GM20000 (cell line): ENCODE measurements around the gene ST3GAL3.

Experiments used
- DNase-seq: peaks from one replicate; pipeline ENCODE4 v3.0.0; 2012; ENCODE audit warnings: low spot score
- TF ChIP-seq, protein P1 (sequence below): IDR thresholded peaks from 2 replicates; pipeline ENCODE4 v1.5.1; 2012; ENCODE audit warnings: mild to moderate bottlenecking, control low read depth; ENCODE audit errors: extremely low read depth, missing control alignments

Gene ST3GAL3

DNA sequence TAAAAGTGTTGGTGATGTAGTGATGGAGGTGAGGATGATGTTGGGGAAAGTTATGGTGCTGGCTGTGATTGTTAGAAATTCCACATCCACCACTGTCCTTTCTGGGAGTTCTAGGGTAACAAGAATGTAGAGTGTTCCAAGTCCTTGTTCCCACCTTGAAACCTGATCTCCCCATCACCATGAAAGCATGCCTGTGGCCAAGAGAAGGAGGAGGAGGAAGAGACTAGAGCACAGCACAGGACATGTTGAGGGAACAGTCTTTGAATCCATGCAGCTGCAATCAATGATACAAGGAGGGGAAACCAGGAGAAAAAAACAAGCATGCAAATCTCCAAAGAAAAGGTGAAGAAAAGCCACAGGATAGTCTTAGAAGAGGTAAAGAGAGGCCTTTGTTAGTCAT, 180.4 kb downstream of the ST3GAL3 start:
- no peak for DNase-seq
- TF ChIP-seq, protein P1, sequence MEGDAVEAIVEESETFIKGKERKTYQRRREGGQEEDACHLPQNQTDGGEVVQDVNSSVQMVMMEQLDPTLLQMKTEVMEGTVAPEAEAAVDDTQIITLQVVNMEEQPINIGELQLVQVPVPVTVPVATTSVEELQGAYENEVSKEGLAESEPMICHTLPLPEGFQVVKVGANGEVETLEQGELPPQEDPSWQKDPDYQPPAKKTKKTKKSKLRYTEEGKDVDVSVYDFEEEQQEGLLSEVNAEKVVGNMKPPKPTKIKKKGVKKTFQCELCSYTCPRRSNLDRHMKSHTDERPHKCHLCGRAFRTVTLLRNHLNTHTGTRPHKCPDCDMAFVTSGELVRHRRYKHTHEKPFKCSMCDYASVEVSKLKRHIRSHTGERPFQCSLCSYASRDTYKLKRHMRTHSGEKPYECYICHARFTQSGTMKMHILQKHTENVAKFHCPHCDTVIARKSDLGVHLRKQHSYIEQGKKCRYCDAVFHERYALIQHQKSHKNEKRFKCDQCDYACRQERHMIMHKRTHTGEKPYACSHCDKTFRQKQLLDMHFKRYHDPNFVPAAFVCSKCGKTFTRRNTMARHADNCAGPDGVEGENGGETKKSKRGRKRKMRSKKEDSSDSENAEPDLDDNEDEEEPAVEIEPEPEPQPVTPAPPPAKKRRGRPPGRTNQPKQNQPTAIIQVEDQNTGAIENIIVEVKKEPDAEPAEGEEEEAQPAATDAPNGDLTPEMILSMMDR, result no peak

DNA sequence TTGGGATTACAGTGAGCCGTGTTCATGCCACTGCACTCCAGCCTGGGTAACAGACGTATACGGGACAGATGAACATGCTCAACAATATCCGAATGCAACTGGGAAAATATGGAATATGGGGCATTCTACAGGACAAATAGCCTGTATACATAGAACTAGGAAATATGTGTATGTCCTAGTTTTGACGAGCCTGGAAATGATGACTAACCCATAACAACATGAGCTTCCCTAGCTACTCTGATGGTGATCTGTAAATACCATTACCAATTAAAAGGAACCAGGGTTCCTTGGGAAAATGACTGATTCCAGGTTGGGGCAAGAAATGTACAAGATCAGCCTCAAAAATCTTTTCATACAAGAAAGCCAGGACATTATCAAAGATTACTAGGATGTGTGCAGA, 183.5 kb downstream of the ST3GAL3 start:
- TF ChIP-seq, protein P1, result no peak
- DNase-seq, result no peak

DNA sequence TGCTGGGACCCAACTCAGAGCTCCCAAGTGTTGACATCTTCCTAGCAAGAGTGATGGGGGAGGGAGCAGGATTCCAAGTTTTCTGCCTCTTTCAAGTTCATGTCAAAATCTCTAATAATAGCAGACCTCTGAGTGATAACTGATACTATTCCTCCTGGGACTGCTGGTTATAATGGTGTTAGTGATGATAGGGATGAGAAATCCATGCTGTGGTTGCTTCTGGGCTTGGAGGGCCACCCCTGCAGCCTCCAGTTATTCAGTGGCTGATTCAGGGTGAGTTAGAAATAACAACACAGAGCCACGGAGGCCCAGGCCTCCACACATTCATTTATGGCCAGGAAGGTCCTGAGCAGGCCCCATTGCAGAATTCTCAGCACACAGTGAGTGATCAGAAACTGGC, 185.7 kb downstream of the ST3GAL3 start:
- TF ChIP-seq, protein P1, result no peak
- no peak for DNase-seq

DNA sequence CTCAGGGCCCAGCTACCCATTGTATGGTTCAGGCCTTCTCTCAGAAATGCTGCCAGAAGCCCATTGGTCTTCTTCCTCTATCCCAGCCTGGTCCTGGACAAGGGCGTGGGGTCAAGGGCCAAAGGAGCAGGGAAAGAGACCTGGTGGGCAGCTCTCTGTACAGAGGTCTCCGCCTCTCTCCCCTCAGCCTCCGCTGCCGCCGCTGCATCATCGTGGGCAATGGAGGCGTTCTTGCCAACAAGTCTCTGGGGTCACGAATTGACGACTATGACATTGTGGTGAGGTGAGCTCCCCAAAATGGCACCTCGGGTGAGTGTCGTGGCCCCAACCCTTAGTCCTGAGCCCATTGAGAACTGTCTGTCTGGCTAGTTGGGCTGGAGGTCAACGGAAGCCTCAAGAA, 191.6 kb downstream of the ST3GAL3 start:
- no peak for DNase-seq
- TF ChIP-seq, protein P1, result no peak

DNA sequence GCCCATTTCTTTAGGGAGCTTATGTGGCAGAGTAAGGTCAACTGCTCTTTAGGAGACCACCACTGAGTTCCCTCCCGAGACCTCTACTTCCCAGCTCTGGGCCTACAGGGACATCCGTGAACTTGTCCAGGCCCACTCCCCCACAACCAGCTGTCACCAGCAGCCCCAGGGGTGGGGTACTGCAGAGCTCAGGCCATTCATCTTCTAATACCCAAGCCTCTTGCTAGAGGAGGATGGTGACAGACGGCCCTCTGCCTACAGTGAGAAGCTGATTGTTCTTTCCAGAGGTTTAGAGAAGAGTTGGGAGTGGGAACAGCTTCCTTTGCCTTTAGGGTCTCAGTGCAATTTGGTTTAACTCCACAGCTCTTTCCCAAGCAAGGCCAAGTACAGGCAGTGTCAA, 193.1 kb downstream of the ST3GAL3 start:
- DNase-seq, result no peak
- TF ChIP-seq, protein P1, result no peak

DNA sequence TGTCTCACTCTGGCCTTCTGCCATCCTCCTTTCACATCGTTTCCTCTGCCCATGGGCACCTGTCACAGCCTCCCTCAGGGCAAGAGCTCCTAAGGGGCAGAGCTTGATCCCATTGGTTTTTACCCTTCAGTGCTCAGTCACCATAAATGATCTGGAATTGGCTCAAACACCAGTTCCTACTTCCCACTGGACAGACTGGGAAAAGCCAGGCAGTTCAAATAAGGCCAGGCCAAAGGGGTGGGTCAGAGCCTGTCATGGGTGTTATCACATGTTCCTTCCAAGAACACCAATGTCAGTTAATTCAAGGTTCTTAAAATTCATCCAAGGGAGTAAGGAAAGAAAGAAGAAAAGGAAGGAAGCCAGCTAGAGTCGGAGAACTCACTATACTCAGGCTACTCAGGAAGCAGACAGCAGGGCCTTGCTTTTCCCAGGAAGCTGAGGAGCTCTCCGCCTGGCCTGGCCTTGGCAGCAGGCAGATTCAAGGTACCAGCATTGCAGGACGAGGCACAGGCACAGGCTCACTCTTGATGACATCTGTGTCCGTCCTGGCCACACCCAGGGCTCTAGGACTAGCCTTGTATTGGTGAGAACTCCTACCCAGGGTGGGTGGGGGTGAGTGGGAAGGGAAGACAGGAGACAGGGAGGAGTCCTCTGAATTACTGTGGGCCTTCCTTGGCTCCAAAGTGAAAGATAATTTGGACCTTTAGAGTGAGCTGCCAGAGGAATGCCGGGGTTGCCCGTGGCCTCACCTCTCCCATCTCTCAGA, 194.0 kb downstream of the ST3GAL3 start:
- TF ChIP-seq, protein P1, result no peak
- DNase-seq, result no peak

DNA sequence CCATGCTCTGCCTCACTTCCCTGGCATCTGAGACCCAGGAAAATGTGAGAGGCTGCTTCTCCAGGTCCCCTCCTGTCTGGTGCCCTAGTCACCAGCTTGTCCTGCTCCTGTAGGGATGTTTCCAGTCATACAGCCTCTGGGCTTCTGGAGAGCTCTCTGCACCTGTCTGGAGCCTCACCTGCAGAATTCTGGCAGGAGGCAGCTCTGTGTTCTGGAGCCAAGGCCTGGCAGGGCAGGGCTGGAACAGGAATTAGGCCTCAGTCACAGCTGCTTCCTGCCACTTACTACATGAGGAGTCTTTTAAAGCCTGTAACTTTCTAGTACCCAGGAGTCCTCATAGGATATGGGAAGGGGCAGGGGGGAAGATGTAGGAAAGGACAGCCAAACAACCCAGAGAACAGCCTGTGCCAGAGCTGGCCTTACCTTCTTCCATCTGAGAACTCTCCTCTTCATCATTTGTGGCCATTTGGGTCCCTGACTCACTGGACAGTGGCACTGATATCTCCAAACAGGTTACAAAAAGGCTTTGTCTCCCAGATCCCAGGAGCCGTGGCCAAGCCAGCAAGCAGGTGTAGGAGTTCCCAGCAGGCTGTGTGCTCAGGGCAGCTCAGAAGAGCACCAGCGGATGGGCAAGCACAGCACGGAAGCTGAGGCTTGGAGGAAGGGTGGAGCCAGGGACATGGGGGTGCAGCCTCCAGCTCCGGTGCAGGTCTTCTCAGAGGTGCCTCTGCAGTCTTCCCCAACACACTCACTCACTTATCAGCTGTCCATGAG, 194.9 kb downstream of the ST3GAL3 start:
- no peak for DNase-seq
- TF ChIP-seq, protein P1, result no peak
